ENCODE data around the gene SLC6A17.

DNA sequence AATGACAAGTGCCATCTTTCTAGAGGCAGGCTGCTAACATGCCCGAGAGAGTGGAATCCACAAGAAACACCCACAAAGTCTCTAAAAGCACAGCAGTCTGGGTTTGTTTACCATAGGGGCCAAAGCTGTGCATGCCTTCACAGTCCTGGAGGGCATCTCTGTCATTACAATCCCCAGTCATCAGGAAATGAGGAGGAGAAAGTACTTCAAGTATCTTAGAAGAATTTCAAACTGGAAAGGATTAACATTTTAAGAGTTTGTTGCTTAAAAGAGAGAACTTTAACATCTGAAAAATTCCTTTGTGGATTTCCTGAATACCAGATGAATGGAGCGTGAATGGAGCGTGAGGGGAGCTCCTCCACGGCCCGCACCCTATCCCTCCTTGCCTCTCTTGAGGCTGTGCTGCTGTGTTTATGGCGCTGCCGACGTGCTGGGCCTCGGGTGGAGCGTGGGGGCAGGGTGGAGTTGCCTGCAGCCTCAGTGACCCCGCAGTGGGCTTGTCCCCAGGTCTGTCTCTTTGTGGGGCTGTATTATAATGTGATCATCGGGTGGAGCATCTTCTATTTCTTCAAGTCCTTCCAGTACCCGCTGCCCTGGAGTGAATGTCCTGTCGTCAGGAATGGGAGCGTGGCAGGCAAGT lies 23.3 kb downstream of the SLC6A17 start:
- TF ChIP-seq, protein P1, sequence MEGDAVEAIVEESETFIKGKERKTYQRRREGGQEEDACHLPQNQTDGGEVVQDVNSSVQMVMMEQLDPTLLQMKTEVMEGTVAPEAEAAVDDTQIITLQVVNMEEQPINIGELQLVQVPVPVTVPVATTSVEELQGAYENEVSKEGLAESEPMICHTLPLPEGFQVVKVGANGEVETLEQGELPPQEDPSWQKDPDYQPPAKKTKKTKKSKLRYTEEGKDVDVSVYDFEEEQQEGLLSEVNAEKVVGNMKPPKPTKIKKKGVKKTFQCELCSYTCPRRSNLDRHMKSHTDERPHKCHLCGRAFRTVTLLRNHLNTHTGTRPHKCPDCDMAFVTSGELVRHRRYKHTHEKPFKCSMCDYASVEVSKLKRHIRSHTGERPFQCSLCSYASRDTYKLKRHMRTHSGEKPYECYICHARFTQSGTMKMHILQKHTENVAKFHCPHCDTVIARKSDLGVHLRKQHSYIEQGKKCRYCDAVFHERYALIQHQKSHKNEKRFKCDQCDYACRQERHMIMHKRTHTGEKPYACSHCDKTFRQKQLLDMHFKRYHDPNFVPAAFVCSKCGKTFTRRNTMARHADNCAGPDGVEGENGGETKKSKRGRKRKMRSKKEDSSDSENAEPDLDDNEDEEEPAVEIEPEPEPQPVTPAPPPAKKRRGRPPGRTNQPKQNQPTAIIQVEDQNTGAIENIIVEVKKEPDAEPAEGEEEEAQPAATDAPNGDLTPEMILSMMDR (IDR thresholded peaks at IDR 0.05) = no peak
- TF ChIP-seq POLR2AphosphoS5 (IDR thresholded peaks at IDR 0.05) = no peak

Data from esophagus muscularis mucosa (tissue), 3 donors.